Measurements from ENCODE around the gene PLPPR1.

GRCh38 chr9:101226803-101227202 is 198.3 kb downstream of the PLPPR1 start:
- TF ChIP-seq CTCF (IDR thresholded peaks at IDR 0.05) (no peak), POLR2A (IDR thresholded peaks at IDR 0.05) (no peak)
